ENCODE results near the gene GPBP1. TPM values are rescaled to one million over a fixed set of nuclear protein-coding genes. Genes with fewer than 3 reads are reported as not detected.
"Not testable (repeated sequence)": the region's sequence is repeated elsewhere in the genome, so short reads cannot be mapped to it uniquely, and the experiment has no call there.

The GPBP1 gene
- total and polyA plus RNA-seq, 2 donors (not counting 1 experiment from before 2014, with no cell fraction given) = 50.4 to 82.1 TPM

- no peak overlapping the region for H3K4me2 ChIP-seq (ENCODE audit: extremely low read depth, insufficient read depth, low read length)
- H3K27ac ChIP-seq (ENCODE audit: insufficient read depth, low read length) = no peak overlapping the region
- no peaks in the 10 kb centered on the region for H3K36me3 ChIP-seq (ENCODE audit: control insufficient read depth, insufficient read depth, low read length)
- no peaks in the 10 kb centered on the region for H3K79me2 ChIP-seq (ENCODE audit: control insufficient read depth, insufficient read depth, low read length)
- H2AFZ ChIP-seq (ENCODE audit: low read length) = no peak overlapping the region
- TF ChIP-seq EZH2 (IDR thresholded peaks at IDR 0.05; ENCODE audit: low read length, missing control alignments) (no peak), CTCF (conservative IDR thresholded peaks at IDR 0.05 in 1 of 2, IDR thresholded peaks at IDR 0.05 in 1 of 2; ENCODE audit: low read depth in 1 of 2, low read length in 2 of 2) (no peak)
- no peaks in the 10 kb centered on the region for H4K20me1 ChIP-seq (ENCODE audit: control insufficient read depth, extremely low read depth, insufficient read depth, low read length)
- no peaks in the 10 kb centered on the region for H3K4me1 ChIP-seq (ENCODE audit: control insufficient read depth, extremely low read depth, insufficient read depth, low read length)
- DNase-seq (ENCODE audit: low read depth in 2 of 2) = no peak
- no peak overlapping the region for H3K4me3 ChIP-seq (replicated peaks in 1 of 4; ENCODE audit: control extremely low read depth in 1 of 4, insufficient read depth in 1 of 4, low read depth in 3 of 4, low read length in 4 of 4)
- H3K27me3 ChIP-seq (ENCODE audit: control insufficient read depth, insufficient read depth, low read length) = no peaks in the 10 kb centered on the region
- no peak overlapping the region for H3K9ac ChIP-seq (ENCODE audit: insufficient read depth, low read length)
- H3K9me3 ChIP-seq (ENCODE audit: control insufficient read depth, insufficient read depth, low read depth, low read length) = no peaks in the 10 kb centered on the region
These were observed 9.7 kb upstream of the GPBP1 start for GRCh38 chr5:57164124-57164523.

- H3K9ac ChIP-seq (ENCODE audit: insufficient read depth, low read length); H3K4me2 ChIP-seq (ENCODE audit: extremely low read depth, insufficient read depth, low read length); DNase-seq (ENCODE audit: low read depth in 2 of 2); H3K27ac ChIP-seq (ENCODE audit: insufficient read depth, low read length); H3K9me3 ChIP-seq (ENCODE audit: control insufficient read depth, insufficient read depth, low read depth, low read length); H3K4me3 ChIP-seq (replicated peaks in 1 of 4; ENCODE audit: control extremely low read depth in 1 of 4, insufficient read depth in 1 of 4, low read depth in 3 of 4, low read length in 4 of 4); H4K20me1 ChIP-seq (ENCODE audit: control insufficient read depth, extremely low read depth, insufficient read depth, low read length); H3K36me3 ChIP-seq (ENCODE audit: control insufficient read depth, insufficient read depth, low read length); H2AFZ ChIP-seq (ENCODE audit: low read length); H3K4me1 ChIP-seq (ENCODE audit: control insufficient read depth, extremely low read depth, insufficient read depth, low read length); H3K27me3 ChIP-seq (ENCODE audit: control insufficient read depth, insufficient read depth, low read length); H3K79me2 ChIP-seq (ENCODE audit: control insufficient read depth, insufficient read depth, low read length): not testable (repeated sequence)
These were observed 8.7 kb upstream of the GPBP1 start for GRCh38 chr5:57165171-57165570.

GRCh38 chr5:57166276-57166675, 7.6 kb upstream of the GPBP1 start:
- H3K4me1 ChIP-seq (ENCODE audit: control insufficient read depth, extremely low read depth, insufficient read depth, low read length) = no peaks in the 10 kb centered on the region
- H3K4me2 ChIP-seq (ENCODE audit: extremely low read depth, insufficient read depth, low read length) = no peak overlapping the region
- no peak for DNase-seq (ENCODE audit: low read depth in 2 of 2)
- H3K4me3 ChIP-seq (replicated peaks in 1 of 4; ENCODE audit: control extremely low read depth in 1 of 4, insufficient read depth in 1 of 4, low read depth in 3 of 4, low read length in 4 of 4) = no peak overlapping the region
- no peak overlapping the region for H3K9ac ChIP-seq (ENCODE audit: insufficient read depth, low read length)
- H3K9me3 ChIP-seq (ENCODE audit: control insufficient read depth, insufficient read depth, low read depth, low read length) = no peaks in the 10 kb centered on the region
- no peak overlapping the region for H3K27ac ChIP-seq (ENCODE audit: insufficient read depth, low read length)
- H3K27me3 ChIP-seq (ENCODE audit: control insufficient read depth, insufficient read depth, low read length) = no peaks in the 10 kb centered on the region
- no peak overlapping the region for H2AFZ ChIP-seq (ENCODE audit: low read length)
- no peaks in the 10 kb centered on the region for H3K36me3 ChIP-seq (ENCODE audit: control insufficient read depth, insufficient read depth, low read length)
- no peaks in the 10 kb centered on the region for H4K20me1 ChIP-seq (ENCODE audit: control insufficient read depth, extremely low read depth, insufficient read depth, low read length)
- no peak for TF ChIP-seq EZH2 (IDR thresholded peaks at IDR 0.05; ENCODE audit: low read length, missing control alignments)
- no peak for TF ChIP-seq CTCF (conservative IDR thresholded peaks at IDR 0.05 in 1 of 2, IDR thresholded peaks at IDR 0.05 in 1 of 2; ENCODE audit: low read depth in 1 of 2, low read length in 2 of 2)
- no peaks in the 10 kb centered on the region for H3K79me2 ChIP-seq (ENCODE audit: control insufficient read depth, insufficient read depth, low read length)
